Esophagus muscularis mucosa (tissue), 4 donors: ENCODE measurements around the gene SYNDIG1. TPM values are rescaled to one million over a fixed set of nuclear protein-coding genes. Genes with fewer than 3 reads are reported as not detected.

Source experiments
- DNase-seq: peaks from one replicate; pipeline ENCODE4 v3.0.0-alpha.2; 2017; ENCODE audit errors: extremely low spot score
- H3K27ac ChIP-seq, 4 donors: fragments of 200-600 bp; sonication (generic); replicated peaks in 1 of 4; 1 replicate in 3 of 4; 2 replicates in 1 of 4; pipeline ENCODE4 v1.5.1; 2016 to 2019; ENCODE audit warnings: mild to moderate bottlenecking in 1 of 4
- H3K27me3 ChIP-seq, 4 donors: fragments of 200-600 bp; sonication (generic); one replicate each; pipeline versions ENCODE4 v1.5.1 to v1.6.0; 2016 to 2019
- H3K36me3 ChIP-seq, 4 donors: fragments of 200-600 bp; sonication (generic); one replicate each; pipeline ENCODE4 v1.5.1; 2016 to 2019
- H3K4me1 ChIP-seq, 4 donors: fragments of 200-600 bp; sonication (generic); one replicate each; pipeline ENCODE4 v1.5.1; 2016 to 2019
- H3K4me3 ChIP-seq, 4 donors: fragments of 200-600 bp; sonication (generic); 1 replicate in 2 of 4; 2 replicates in 2 of 4; pipeline ENCODE4 v1.5.1; 2016 to 2019; ENCODE audit warnings: mild to moderate bottlenecking in 4 of 4, moderate library complexity in 1 of 4
- H3K9me3 ChIP-seq, 4 donors: fragments of 200-600 bp; sonication (generic); 1 replicate in 3 of 4; 2 replicates in 1 of 4; pipeline ENCODE4 v1.5.1; 2016 to 2019
- EP300 ChIP-seq: sonication (generic); formaldehyde crosslinking; IDR thresholded peaks from one replicate; pipeline ENCODE4 v1.6.1; 2017; ENCODE audit warnings: antibody characterized with exemption
- POLR2A ChIP-seq: fragments of 450-650 bp; IDR thresholded peaks from one replicate; pipeline ENCODE4 v1.6.1; 2017; ENCODE audit warnings: antibody characterized with exemption, moderate library complexity, mild to moderate bottlenecking, low read depth
- POLR2AphosphoS5 ChIP-seq, 2 donors: sonication (generic); formaldehyde crosslinking; IDR thresholded peaks; one replicate each; pipeline ENCODE4 v1.6.1; 2017; ENCODE audit warnings: antibody characterized with exemption in 2 of 2
- WGBS: methylation state at CpG from one replicate; pipeline ENCODE4 v1.1.5; 2018; 5-methylcytosine and 5-hydroxymethylcytosine counted together
- intact Hi-C: fragments of 100-400 bp; cut with DNase I; formaldehyde crosslinking; loops from one replicate; pipeline ENCODE4 v1.15.1; 2023
- total RNA-seq, 4 donors: library from RNA; depleted of rRNA; stranded (reverse); fragments of >200 nt; gene quantifications; one replicate each; pipeline versions ENCODE4 v1.1.0 to v1.2.1, GENCODE V29; 2016
- TF ChIP-seq, protein P1 (sequence below), 3 experiments: fragments of 200-600 bp in 2 of 3; fragments of 450-650 bp in 1 of 3; sonication (generic) in 2 of 3; IDR thresholded peaks; one replicate each; pipeline ENCODE4 v1.5.1; 2017 to 2019; ENCODE audit warnings: antibody characterized with exemption in 3 of 3, mild to moderate bottlenecking in 2 of 3, moderate library complexity in 1 of 3

SYNDIG1 gene
- total RNA-seq, 4 donors from 2014 or later: not detected

DNA sequence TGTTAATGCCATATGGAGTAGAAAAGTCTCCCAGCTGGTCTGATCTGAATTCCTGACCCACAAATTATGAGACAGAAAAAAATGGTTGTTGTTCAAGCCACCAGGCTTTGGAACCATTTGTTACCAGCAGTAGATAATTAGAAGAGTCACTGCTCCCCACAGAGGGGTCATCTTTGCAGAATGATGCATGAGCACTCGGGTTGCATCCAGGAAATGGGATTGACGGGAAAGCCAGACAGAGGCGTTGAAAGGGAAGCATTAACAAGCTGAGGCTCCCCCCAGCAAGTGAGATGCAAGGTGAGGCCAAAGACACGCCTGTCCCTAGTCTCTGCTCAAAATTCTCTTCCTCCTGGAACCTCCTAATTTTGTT lies 182.5 kb downstream of the SYNDIG1 start:
- H3K4me3 ChIP-seq: no peak overlapping the region
- H3K27me3 ChIP-seq: no peaks in the 10 kb centered on the region
- H3K27ac ChIP-seq: no peak overlapping the region
- no peaks in the 10 kb centered on the region for H3K36me3 ChIP-seq
- DNase-seq: no peak
- H3K9me3 ChIP-seq: no peaks in the 10 kb centered on the region
- intact Hi-C loops: no loop called here
- TF ChIP-seq EP300: no peak
- no peak for TF ChIP-seq POLR2AphosphoS5 (IDR thresholded peaks at IDR 0.05)
- TF ChIP-seq POLR2A: no peak
- TF ChIP-seq, protein P1, sequence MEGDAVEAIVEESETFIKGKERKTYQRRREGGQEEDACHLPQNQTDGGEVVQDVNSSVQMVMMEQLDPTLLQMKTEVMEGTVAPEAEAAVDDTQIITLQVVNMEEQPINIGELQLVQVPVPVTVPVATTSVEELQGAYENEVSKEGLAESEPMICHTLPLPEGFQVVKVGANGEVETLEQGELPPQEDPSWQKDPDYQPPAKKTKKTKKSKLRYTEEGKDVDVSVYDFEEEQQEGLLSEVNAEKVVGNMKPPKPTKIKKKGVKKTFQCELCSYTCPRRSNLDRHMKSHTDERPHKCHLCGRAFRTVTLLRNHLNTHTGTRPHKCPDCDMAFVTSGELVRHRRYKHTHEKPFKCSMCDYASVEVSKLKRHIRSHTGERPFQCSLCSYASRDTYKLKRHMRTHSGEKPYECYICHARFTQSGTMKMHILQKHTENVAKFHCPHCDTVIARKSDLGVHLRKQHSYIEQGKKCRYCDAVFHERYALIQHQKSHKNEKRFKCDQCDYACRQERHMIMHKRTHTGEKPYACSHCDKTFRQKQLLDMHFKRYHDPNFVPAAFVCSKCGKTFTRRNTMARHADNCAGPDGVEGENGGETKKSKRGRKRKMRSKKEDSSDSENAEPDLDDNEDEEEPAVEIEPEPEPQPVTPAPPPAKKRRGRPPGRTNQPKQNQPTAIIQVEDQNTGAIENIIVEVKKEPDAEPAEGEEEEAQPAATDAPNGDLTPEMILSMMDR (IDR thresholded peaks at IDR 0.05): no peak
- 72% methylated on average over 4 of the region's 4 CpGs for WGBS
- peaks cover 0 to 7% (median 3%) of the 10 kb centered on the region in 4 donors for H3K4me1 ChIP-seq

DNA sequence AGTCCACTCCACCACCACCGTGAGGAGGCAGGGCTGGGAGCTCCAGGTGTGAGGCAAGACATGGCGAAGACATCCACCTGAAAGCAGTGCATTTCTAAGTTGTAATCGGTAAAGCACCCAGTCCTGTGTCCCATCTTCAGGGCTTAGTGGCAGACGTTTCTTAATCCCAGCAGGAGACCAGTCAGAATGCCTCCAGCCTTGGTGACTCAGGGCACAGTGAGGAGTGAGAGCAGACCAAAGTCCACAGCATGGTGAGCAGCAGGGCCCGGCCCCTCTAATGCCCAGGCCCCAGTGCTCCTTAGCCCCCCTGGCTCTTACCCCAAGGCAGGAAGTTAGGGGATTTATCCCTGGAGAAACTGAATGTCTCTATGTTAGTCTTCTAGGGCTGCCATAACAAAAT lies 183.9 kb downstream of the SYNDIG1 start:
- peaks cover 0 to 7% (median 3%) of the 10 kb centered on the region in 4 donors for H3K4me1 ChIP-seq
- intact Hi-C loops: no loop called here
- no peak overlapping the region for H3K27ac ChIP-seq
- 76% methylated on average over 5 of the region's 5 CpGs for WGBS
- H3K4me3 ChIP-seq: no peak overlapping the region
- no peaks in the 10 kb centered on the region for H3K36me3 ChIP-seq
- no peaks in the 10 kb centered on the region for H3K9me3 ChIP-seq
- peaks cover 0 to 3% (median 0%) of the 10 kb centered on the region in 4 donors for H3K27me3 ChIP-seq
- no peak for DNase-seq
- no peak for TF ChIP-seq POLR2AphosphoS5 (IDR thresholded peaks at IDR 0.05)
- TF ChIP-seq, protein P1 (IDR thresholded peaks at IDR 0.05): no peak
- TF ChIP-seq POLR2A: no peak
- no peak for TF ChIP-seq EP300

DNA sequence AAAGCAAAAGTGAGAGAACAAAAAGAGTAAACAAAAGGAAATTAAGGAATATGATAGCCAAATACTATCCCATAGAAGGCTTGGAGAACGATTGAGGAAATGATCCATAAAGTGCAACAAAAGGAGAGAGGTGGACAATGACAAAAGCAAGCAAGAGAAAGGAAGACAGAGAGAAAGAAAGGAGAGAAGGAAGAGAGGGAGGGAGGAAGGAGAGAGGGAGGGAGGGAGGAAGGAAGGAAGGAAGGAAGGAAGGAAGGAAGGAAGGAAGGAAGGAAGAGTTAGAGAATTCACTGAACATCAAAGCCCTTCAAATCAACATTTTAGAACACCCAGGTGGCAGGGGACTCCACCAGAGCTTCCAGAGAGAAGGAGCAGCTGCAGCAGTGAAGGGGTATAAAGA lies 185.0 kb downstream of the SYNDIG1 start:
- no peak for DNase-seq
- Histone ChIP-seq H3K9me3 (no peaks in the 10 kb centered on the region), H3K27ac (no peak overlapping the region), H3K4me3 (no peak overlapping the region), H3K36me3 (no peaks in the 10 kb centered on the region), H3K4me1 (peaks cover 0 to 7% (median 3%) of the 10 kb centered on the region in 4 donors), H3K27me3 (peaks cover 0 to 8% (median 0%) of the 10 kb centered on the region in 4 donors)
- intact Hi-C loops: no loop called here
- 62% methylated on average over 1 of the region's 1 CpG for WGBS
- TF ChIP-seq, protein P1 (IDR thresholded peaks at IDR 0.05): no peak
- TF ChIP-seq EP300: no peak
- no peak for TF ChIP-seq POLR2AphosphoS5 (IDR thresholded peaks at IDR 0.05)
- TF ChIP-seq POLR2A: no peak

DNA sequence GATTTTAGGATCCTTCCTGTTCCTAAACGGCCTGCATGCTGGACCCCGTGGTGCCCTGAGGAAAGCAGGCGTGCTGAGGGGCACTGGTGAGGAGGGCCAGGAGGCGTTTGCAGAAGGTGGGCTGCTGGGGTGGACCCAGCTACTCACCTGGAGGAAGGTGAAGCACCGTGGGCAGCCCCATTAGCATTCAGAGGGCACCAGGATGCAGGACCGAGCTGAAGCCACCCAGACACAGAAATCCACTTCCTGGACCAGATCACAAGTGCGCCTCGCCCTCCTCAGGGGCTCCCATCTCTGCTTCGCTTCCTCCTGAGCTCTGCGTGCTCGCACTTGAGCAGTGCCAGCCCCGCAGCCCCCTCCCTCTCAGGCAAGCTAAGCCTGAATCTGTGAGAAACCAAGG lies 187.0 kb downstream of the SYNDIG1 start:
- Histone ChIP-seq H3K4me1 (no peaks in the 10 kb centered on the region), H3K27ac (no peak overlapping the region), H3K4me3 (no peak overlapping the region), H3K9me3 (no peaks in the 10 kb centered on the region), H3K27me3 (peaks cover 0 to 13% (median 0%) of the 10 kb centered on the region in 4 donors), H3K36me3 (no peaks in the 10 kb centered on the region)
- intact Hi-C loops: no loop called here
- DNase-seq: no peak
- TF ChIP-seq POLR2A: no peak
- TF ChIP-seq, protein P1 (IDR thresholded peaks at IDR 0.05): no peak
- no peak for TF ChIP-seq POLR2AphosphoS5 (IDR thresholded peaks at IDR 0.05)
- no peak for TF ChIP-seq EP300
- 96% methylated on average over 11 of the region's 12 CpGs for WGBS

DNA sequence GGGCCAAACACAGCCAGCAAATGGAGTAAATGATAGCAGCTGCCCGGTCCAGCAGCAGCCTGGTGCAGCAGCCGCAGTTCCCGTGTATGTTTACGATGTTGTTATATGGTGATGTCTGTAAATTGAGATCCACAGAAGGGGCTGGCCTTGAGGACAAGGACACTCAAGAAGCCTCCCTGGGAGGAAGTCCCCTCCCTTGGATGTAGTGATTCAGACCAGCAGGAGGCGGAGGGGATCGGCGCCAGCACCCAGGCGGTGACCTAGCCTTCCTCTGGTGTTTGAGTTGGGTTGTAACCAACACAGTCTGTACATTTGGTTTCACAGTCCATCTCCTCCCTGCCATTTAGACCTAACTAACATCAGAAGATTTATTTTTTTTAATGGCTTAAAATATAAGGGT lies 187.8 kb downstream of the SYNDIG1 start:
- H3K4me1 ChIP-seq: no peaks in the 10 kb centered on the region
- 90% methylated on average over 8 of the region's 8 CpGs for WGBS
- H3K36me3 ChIP-seq: no peaks in the 10 kb centered on the region
- H3K9me3 ChIP-seq: no peaks in the 10 kb centered on the region
- no peak for DNase-seq
- intact Hi-C loops: no loop called here
- no peak overlapping the region for H3K27ac ChIP-seq
- no peak overlapping the region for H3K4me3 ChIP-seq
- no peak for TF ChIP-seq POLR2A
- TF ChIP-seq EP300: no peak
- TF ChIP-seq, protein P1 (IDR thresholded peaks at IDR 0.05): no peak
- no peak for TF ChIP-seq POLR2AphosphoS5 (IDR thresholded peaks at IDR 0.05)
- peaks cover 0 to 13% (median 0%) of the 10 kb centered on the region in 4 donors for H3K27me3 ChIP-seq
